GM23338 (cell line): ENCODE measurements around the gene GJA4. TPM values are rescaled to one million over a fixed set of nuclear protein-coding genes. Genes with fewer than 3 reads are reported as not detected.

Source experiments
- CTCF ChIP-seq, 2 experiments: fragments of 200-600 bp in 1 of 2; sonication (generic) in 1 of 2; conservative IDR thresholded peaks; 2 replicates each; pipeline versions ENCODE4 v1.5.1 to v1.6.1; 2016 to 2017; ENCODE audit warnings: antibody characterized with exemption in 2 of 2, low read depth in 2 of 2, mild to moderate bottlenecking in 2 of 2, moderate library complexity in 1 of 2
- ZNF462 ChIP-seq: fragments of 250-450 bp; sonication (Bioruptor Pico); IDR thresholded peaks from 2 replicates; pipeline ENCODE4 v1.5.0; 2020; ENCODE audit warnings: mild to moderate bottlenecking, moderate library complexity
- polyA plus RNA-seq: library from polyadenylated mRNA; unstranded; fragments of >200 nt; fragmentation: Nextera tagmentation; extraction: Ambion mirVana; gene quantifications from 2 replicates; pipeline ENCODE4 v1.2.1, GENCODE V29; 2016
- total RNA-seq: library from RNA; depleted of rRNA; stranded (reverse); fragments of >200 nt; shearing (Covaris generic); gene quantifications from 2 replicates; pipeline ENCODE4 v1.2.3, GENCODE V29; 2014
- TF ChIP-seq, protein P1 (sequence below): IDR thresholded peaks from one replicate; pipeline ENCODE4 v1.6.1; 2018; ENCODE audit warnings: antibody characterized with exemption; ENCODE audit not compliant: unreplicated experiment

The GJA4 gene
- total and polyA plus RNA-seq, 2 experiments from 2014 or later: 0.95 to 2.2 TPM

DNA sequence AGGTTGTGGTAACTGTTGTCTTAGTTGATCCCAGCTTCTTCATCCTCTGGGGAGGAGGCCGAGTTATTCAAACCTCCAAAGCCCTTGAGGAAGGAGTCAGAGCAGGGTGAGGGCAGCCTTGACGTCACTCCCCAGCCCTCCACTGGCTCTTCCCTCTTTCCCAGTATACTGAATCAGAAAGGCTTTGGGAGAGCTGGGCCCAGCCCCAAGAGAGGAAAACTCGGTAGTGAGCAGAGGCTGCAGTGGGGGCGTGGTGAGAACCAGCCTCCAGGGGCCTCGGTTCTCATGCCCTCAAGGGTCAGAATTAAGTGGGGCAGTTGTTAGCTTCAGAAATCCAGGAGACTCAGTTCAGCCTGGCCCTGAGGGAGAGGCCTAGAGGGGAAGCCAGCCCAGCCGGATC lies 1.8 kb upstream of the GJA4 start (continued):
- TF ChIP-seq ZNF462 (no peak), CTCF (conservative IDR thresholded peaks at IDR 0.05; ENCODE audit: low read depth in 2 of 2) (no peak)
- TF ChIP-seq, protein P1, sequence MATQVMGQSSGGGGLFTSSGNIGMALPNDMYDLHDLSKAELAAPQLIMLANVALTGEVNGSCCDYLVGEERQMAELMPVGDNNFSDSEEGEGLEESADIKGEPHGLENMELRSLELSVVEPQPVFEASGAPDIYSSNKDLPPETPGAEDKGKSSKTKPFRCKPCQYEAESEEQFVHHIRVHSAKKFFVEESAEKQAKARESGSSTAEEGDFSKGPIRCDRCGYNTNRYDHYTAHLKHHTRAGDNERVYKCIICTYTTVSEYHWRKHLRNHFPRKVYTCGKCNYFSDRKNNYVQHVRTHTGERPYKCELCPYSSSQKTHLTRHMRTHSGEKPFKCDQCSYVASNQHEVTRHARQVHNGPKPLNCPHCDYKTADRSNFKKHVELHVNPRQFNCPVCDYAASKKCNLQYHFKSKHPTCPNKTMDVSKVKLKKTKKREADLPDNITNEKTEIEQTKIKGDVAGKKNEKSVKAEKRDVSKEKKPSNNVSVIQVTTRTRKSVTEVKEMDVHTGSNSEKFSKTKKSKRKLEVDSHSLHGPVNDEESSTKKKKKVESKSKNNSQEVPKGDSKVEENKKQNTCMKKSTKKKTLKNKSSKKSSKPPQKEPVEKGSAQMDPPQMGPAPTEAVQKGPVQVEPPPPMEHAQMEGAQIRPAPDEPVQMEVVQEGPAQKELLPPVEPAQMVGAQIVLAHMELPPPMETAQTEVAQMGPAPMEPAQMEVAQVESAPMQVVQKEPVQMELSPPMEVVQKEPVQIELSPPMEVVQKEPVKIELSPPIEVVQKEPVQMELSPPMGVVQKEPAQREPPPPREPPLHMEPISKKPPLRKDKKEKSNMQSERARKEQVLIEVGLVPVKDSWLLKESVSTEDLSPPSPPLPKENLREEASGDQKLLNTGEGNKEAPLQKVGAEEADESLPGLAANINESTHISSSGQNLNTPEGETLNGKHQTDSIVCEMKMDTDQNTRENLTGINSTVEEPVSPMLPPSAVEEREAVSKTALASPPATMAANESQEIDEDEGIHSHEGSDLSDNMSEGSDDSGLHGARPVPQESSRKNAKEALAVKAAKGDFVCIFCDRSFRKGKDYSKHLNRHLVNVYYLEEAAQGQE: no peak
